ENCODE data around the gene VTI1A. TPM values are rescaled to one million over a fixed set of nuclear protein-coding genes. Genes with fewer than 3 reads are reported as not detected.

Gene VTI1A
- total RNA-seq, 1 donor from 2014 or later = 39.9 TPM

- H3K4me3 Mint-ChIP-seq = no peak overlapping the region
- no peaks in the 10 kb centered on the region for H3K27me3 Mint-ChIP-seq (ENCODE audit: insufficient read depth)
- no peak for DNase-seq (ENCODE audit: low spot score)
- no peaks in the 10 kb centered on the region for H3K36me3 Mint-ChIP-seq (ENCODE audit: low read depth)
- H3K4me1 Mint-ChIP-seq (ENCODE audit: low read depth) = no peaks in the 10 kb centered on the region
- no peak overlapping the region for H3K27ac Mint-ChIP-seq
- peaks cover 5% of the 10 kb centered on the region for H3K9me3 Mint-ChIP-seq
- intact Hi-C loops (cut with micrococcal nuclease) = no loop called here
Observed at GRCh38 chr10:112839928-112840654, 393.1 kb downstream of the VTI1A start.

DNA sequence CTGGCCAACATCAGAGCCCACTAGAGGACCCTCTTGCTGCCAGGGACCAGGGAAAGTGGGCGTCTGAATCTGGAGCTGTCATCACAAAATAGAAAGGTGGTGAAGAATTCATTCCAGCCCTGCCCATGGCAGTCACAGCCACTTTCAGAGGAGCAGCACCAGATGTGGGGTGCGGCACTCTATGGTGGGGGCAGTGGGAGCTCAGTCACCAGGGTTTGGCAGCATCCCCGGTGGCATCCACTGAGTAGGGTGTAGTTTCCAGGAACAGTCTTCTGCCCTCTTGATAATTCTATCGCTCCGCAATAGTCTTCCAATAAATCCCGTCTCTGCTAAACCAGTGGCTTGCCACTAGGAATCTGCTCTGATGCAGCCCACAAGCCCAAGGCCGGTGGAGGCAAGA, 394.5 kb downstream of the VTI1A start:
- Mint-ChIP-seq H3K36me3 (ENCODE audit: low read depth) (no peaks in the 10 kb centered on the region), H3K4me1 (ENCODE audit: low read depth) (no peaks in the 10 kb centered on the region), H3K9me3 (peaks cover 5% of the 10 kb centered on the region), H3K27me3 (ENCODE audit: insufficient read depth) (no peaks in the 10 kb centered on the region), H3K4me3 (no peak overlapping the region), H3K27ac (no peak overlapping the region)
- DNase-seq (ENCODE audit: low spot score) = no peak
- intact Hi-C loops (cut with micrococcal nuclease) = no loop called here

DNA sequence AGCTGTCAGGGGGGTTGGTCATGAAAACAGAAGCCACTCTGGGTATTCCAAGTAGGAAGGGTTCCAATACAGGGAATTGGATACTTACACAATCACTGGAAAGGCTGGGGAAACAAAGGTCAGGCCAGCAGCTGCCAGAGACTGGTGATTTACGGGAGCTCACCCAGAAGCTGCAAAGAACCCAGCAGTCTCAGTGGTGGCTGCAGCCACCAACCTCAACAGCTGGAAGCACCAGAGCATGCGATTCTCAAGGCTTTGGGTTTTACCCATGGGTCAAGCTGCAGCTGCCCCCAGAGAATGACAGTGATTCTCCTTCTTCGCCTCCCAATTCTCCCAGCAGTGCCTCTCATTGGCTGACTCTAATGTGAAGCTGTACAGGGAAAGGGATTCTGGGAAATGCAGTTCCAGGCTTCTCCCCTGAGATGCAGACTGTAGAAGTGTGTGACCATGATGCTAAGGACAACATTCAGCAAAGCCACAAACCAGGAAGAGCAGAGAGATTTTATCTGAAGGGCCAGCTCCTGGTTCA, 395.9 kb downstream of the VTI1A start:
- Mint-ChIP-seq H3K27me3 (ENCODE audit: insufficient read depth) (no peaks in the 10 kb centered on the region), H3K9me3 (peaks cover 14% of the 10 kb centered on the region), H3K4me3 (no peak overlapping the region), H3K4me1 (ENCODE audit: low read depth) (no peaks in the 10 kb centered on the region), H3K27ac (no peak overlapping the region), H3K36me3 (ENCODE audit: low read depth) (no peaks in the 10 kb centered on the region)
- intact Hi-C loops (cut with micrococcal nuclease) = no loop called here
- DNase-seq (ENCODE audit: low spot score) = no peak

DNA sequence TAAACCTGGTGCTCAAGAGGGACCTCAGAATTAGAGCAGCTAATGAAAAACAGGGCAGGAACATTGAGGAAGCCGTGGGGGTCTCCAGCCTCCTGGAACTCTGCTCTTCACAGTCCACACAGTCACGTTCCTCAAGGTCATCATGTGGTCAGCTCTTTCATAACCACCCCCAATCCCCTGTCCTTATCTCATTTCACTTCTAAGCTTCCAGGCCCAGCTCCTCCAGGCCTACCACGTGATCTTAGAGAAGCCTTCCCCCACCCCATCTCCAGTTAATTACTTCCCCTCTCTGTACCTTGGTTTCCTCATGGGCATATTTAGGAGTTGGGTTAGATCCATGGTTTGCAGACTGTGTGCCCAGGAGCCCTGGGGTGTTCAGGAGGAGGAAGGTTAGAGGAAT, 396.6 kb downstream of the VTI1A start:
- intact Hi-C loops (cut with micrococcal nuclease) = no loop called here

GRCh38 chr10:112844681-112845544, 397.9 kb downstream of the VTI1A start:
- intact Hi-C loops (cut with micrococcal nuclease) = no loop called here
- no peak overlapping the region for H3K27ac Mint-ChIP-seq

More for the DNA sequence above, 396.6 kb downstream of the VTI1A start:
- Mint-ChIP-seq H3K9me3 (peaks cover 22% of the 10 kb centered on the region), H3K27ac (no peak overlapping the region), H3K4me3 (no peak overlapping the region), H3K27me3 (ENCODE audit: insufficient read depth) (no peaks in the 10 kb centered on the region), H3K36me3 (ENCODE audit: low read depth) (no peaks in the 10 kb centered on the region), H3K4me1 (ENCODE audit: low read depth) (no peaks in the 10 kb centered on the region)
- DNase-seq (ENCODE audit: low spot score) = no peak

DNA sequence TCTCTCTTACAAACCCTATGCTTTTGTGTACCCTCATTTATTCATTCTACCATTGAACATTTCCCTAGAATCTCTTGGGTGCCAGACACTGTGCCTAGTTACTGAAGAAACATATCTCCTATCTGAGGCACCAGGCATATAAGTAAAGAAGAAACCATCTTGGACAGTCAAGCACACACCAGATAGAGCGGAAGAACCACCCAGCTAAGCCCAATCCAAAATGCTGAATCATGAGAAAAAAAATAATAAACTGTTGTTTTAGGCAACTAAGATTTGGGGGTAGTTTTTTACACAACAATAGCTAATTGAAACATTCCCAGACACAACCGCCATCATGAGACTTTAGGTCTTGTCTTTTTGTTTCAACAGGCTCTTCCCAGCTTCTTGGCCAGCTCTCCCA, 400.8 kb downstream of the VTI1A start:
- H3K4me1 Mint-ChIP-seq (ENCODE audit: low read depth) = no peaks in the 10 kb centered on the region
- no peaks in the 10 kb centered on the region for H3K27me3 Mint-ChIP-seq (ENCODE audit: insufficient read depth)
- peaks cover 22% of the 10 kb centered on the region for H3K9me3 Mint-ChIP-seq
- H3K4me3 Mint-ChIP-seq = no peak overlapping the region
- H3K36me3 Mint-ChIP-seq (ENCODE audit: low read depth) = no peaks in the 10 kb centered on the region
- DNase-seq (ENCODE audit: low spot score) = no peak
- intact Hi-C loops (cut with micrococcal nuclease) = no loop called here
- no peak overlapping the region for H3K27ac Mint-ChIP-seq

More at GRCh38 chr10:112844681-112845544, 397.9 kb downstream of the VTI1A start:
- Mint-ChIP-seq H3K4me3 (no peak overlapping the region), H3K36me3 (ENCODE audit: low read depth) (no peaks in the 10 kb centered on the region), H3K4me1 (ENCODE audit: low read depth) (no peaks in the 10 kb centered on the region), H3K9me3 (peaks cover 22% of the 10 kb centered on the region), H3K27me3 (ENCODE audit: insufficient read depth) (no peaks in the 10 kb centered on the region)
- DNase-seq (ENCODE audit: low spot score) = no peak

DNA sequence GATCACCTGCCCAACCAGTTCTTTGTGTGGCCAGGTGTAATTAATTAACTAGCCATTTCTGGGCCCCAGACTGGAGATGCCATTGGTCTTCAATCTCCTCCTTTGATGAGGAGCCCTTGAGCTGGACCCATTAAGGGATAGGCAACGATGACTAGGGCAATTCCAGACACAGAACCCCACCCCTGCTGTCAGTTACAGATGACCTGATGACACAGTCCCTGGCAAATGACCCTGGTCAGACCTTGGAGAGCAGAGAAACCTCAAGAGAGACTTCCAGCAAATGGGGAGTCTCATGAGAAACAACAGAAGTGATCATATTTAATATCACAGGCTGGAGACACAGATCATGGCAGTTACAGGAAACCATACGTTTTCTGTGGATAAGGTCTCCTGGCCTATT, 401.2 kb downstream of the VTI1A start:
- Mint-ChIP-seq H3K9me3 (peaks cover 22% of the 10 kb centered on the region), H3K4me1 (ENCODE audit: low read depth) (no peaks in the 10 kb centered on the region), H3K4me3 (no peak overlapping the region), H3K27me3 (ENCODE audit: insufficient read depth) (no peaks in the 10 kb centered on the region), H3K36me3 (ENCODE audit: low read depth) (no peaks in the 10 kb centered on the region), H3K27ac (no peak overlapping the region)
- intact Hi-C loops (cut with micrococcal nuclease) = no loop called here
- no peak for DNase-seq (ENCODE audit: low spot score)

DNA sequence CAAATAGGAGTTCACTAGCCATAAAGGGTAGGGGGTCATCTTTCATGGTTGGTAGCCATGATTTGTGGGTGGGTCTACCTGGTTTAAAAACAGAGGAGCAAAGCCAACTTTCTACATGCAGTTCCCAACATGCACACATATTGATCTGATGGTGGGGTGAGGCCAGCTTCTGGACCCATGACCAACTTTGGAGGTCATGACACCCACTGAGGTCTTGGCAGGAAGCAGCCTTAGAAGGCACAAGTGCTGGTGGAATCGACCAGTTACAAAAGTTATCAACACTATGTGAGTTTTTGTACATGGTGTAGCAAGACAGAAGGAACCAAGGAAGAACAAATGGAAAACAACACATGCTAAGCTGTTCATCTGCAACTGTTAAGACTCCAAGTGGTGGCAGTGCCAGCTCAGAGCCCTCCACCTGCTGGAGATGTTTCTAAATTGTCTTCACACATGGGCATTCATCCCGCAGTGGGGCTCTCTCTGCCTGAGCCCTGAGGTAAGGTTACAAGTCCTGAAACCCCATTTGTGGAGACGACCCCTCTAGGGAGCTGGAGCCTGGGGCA, 401.9 kb downstream of the VTI1A start:
- Mint-ChIP-seq H3K36me3 (ENCODE audit: low read depth) (no peaks in the 10 kb centered on the region), H3K9me3 (peaks cover 22% of the 10 kb centered on the region), H3K4me3 (no peak overlapping the region), H3K27me3 (ENCODE audit: insufficient read depth) (no peaks in the 10 kb centered on the region), H3K27ac (no peak overlapping the region), H3K4me1 (ENCODE audit: low read depth) (no peaks in the 10 kb centered on the region)
- DNase-seq (ENCODE audit: low spot score) = no peak
- intact Hi-C loops (cut with micrococcal nuclease) = no loop called here

GRCh38 chr10:112849546-112849945, 402.5 kb downstream of the VTI1A start:
- Mint-ChIP-seq H3K27me3 (ENCODE audit: insufficient read depth) (no peaks in the 10 kb centered on the region), H3K4me3 (no peak overlapping the region), H3K4me1 (ENCODE audit: low read depth) (no peaks in the 10 kb centered on the region), H3K36me3 (ENCODE audit: low read depth) (no peaks in the 10 kb centered on the region), H3K27ac (no peak overlapping the region), H3K9me3 (peaks cover 22% of the 10 kb centered on the region)
- no peak for DNase-seq (ENCODE audit: low spot score)
- intact Hi-C loops (cut with micrococcal nuclease) = no loop called here

DNA sequence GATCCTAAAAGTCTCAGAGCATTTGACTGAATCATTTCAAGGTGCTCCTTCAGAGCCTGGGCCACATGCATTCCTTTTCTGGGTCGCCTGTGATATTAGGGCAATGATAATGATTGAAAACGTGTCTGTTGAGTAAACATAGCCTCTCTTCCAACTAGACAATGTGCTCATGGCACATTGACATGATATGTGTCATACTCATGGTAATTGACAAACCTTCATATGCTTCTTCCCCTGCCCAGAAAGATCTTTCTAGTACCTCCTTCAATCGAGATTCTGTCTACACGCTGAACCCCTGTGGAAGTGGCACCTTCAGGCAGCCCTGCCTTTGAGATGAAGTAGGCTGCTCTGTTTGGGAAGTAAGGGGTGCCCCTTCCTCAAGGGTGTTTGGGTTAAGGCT, 404.2 kb downstream of the VTI1A start:
- intact Hi-C loops (cut with micrococcal nuclease) = no loop called here
- no peak overlapping the region for H3K4me3 Mint-ChIP-seq

GRCh38 chr10:112851588-112852211, 404.7 kb downstream of the VTI1A start:
- H3K27me3 Mint-ChIP-seq (ENCODE audit: insufficient read depth) = no peaks in the 10 kb centered on the region
- intact Hi-C loops (cut with micrococcal nuclease) = no loop called here
- peaks cover 17% of the 10 kb centered on the region for H3K9me3 Mint-ChIP-seq
- no peak for DNase-seq (ENCODE audit: low spot score)
- no peaks in the 10 kb centered on the region for H3K4me1 Mint-ChIP-seq (ENCODE audit: low read depth)
- H3K27ac Mint-ChIP-seq = no peak overlapping the region
- H3K36me3 Mint-ChIP-seq (ENCODE audit: low read depth) = no peaks in the 10 kb centered on the region
- no peak overlapping the region for H3K4me3 Mint-ChIP-seq

More for the DNA sequence above, 404.2 kb downstream of the VTI1A start:
- no peak for DNase-seq (ENCODE audit: low spot score)
- Mint-ChIP-seq H3K36me3 (ENCODE audit: low read depth) (no peaks in the 10 kb centered on the region), H3K27ac (no peak overlapping the region), H3K4me1 (ENCODE audit: low read depth) (no peaks in the 10 kb centered on the region), H3K27me3 (ENCODE audit: insufficient read depth) (no peaks in the 10 kb centered on the region), H3K9me3 (peaks cover 17% of the 10 kb centered on the region)

- Mint-ChIP-seq H3K4me3 (no peak overlapping the region), H3K9me3 (peaks cover 14% of the 10 kb centered on the region), H3K27ac (no peak overlapping the region), H3K27me3 (ENCODE audit: insufficient read depth) (no peaks in the 10 kb centered on the region), H3K36me3 (ENCODE audit: low read depth) (no peaks in the 10 kb centered on the region), H3K4me1 (ENCODE audit: low read depth) (no peaks in the 10 kb centered on the region)
- intact Hi-C loops (cut with micrococcal nuclease) = no loop called here
- DNase-seq (ENCODE audit: low spot score) = no peak
Observed at GRCh38 chr10:112852306-112852705, 405.3 kb downstream of the VTI1A start.

Data from activated T-helper 1 cell treated with anti-CD3 and anti-CD28 coated beads, Interleukin-12 subunit alpha, Interleukin-12 subunit beta, Interleukin-2, Interleukin-4 antibody, amounts not matched to agents 30 ng/mL and 10 ng/mL and 1 ng/mL, durations not matched to agents 14 hours and 24 hours and 36 hours (primary cell).